Immature natural killer cell (primary cell): Measurements from ENCODE around the gene TES. TPM values are rescaled to one million over a fixed set of nuclear protein-coding genes. Genes with fewer than 3 reads are reported as not detected.

Source experiments
- DNase-seq, 3 donors: peaks; one replicate each; pipeline ENCODE4 v3.0.0; 2022; ENCODE audit warnings: mixed read lengths in 1 of 3
- H3K27ac Mint-ChIP-seq, 6 donors: one replicate each; pipeline ENCODE4 v1.8.0; 2020; ENCODE audit warnings: mixed read lengths in 6 of 6, mild to moderate bottlenecking in 5 of 6, inconsistent platforms in 4 of 6, moderate library complexity in 3 of 6
- H3K27me3 Mint-ChIP-seq, 3 donors: one replicate each; pipeline ENCODE4 v1.8.0; 2020 to 2021; ENCODE audit warnings: low read depth in 3 of 3, mild to moderate bottlenecking in 3 of 3, mixed read lengths in 3 of 3, moderate library complexity in 3 of 3, inconsistent platforms in 1 of 3
- H3K36me3 Mint-ChIP-seq, 3 donors: one replicate each; pipeline ENCODE4 v1.8.0; 2020; ENCODE audit warnings: mixed read lengths in 3 of 3, inconsistent platforms in 2 of 3, mild to moderate bottlenecking in 2 of 3
- H3K4me1 Mint-ChIP-seq, 2 donors: one replicate each; pipeline ENCODE4 v1.8.0; 2020; ENCODE audit warnings: inconsistent platforms in 2 of 2, mild to moderate bottlenecking in 2 of 2, mixed read lengths in 2 of 2, moderate library complexity in 1 of 2
- H3K4me3 Mint-ChIP-seq, 5 donors: one replicate each; pipeline ENCODE4 v1.8.0; 2020; ENCODE audit warnings: mild to moderate bottlenecking in 5 of 5, mixed read lengths in 5 of 5, inconsistent platforms in 3 of 5, moderate library complexity in 3 of 5
- H3K9me3 Mint-ChIP-seq, 6 donors: one replicate each; pipeline ENCODE4 v1.8.0; 2020; ENCODE audit warnings: mild to moderate bottlenecking in 6 of 6, mixed read lengths in 6 of 6, inconsistent platforms in 4 of 6, moderate library complexity in 3 of 6
- polyA plus RNA-seq, 3 donors: library from polyadenylated mRNA; unstranded; fragments of 300-500 nt; fragmentation: Illumina TruSeq; gene quantifications; one replicate each; pipeline ENCODE4 v1.2.3, GENCODE V29; 2021

TES gene
- polyA plus RNA-seq, 3 donors from 2014 or later, result 235 to 402 (median 325) TPM

DNA sequence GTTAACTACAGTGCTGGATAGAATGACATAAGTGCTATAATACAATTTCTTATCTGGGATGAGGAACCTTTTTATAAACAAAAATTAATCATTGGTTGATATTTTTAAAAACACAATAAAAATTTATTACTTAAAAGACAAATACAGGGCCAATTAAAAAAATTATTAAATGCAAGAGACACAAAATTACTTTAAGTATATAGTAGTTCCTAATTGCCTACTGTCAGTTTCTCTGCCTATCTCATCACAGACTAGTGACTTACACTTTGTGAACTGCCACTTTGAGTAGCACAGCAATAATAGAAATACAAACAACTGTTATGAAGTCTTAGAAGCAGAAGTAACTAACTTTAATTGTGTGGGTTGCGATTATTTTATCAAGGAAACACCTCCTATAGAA, 8.4 kb downstream of the TES start:
- no peak for DNase-seq
- H3K27me3 Mint-ChIP-seq, result peaks cover 0 to 3% (median 0%) of the 10 kb centered on the region in 3 donors
- peak overlapping the region; percentile 61 to 77 (median 69) for H3K4me3 Mint-ChIP-seq
- no peaks in the 10 kb centered on the region for H3K36me3 Mint-ChIP-seq
- H3K4me1 Mint-ChIP-seq, result peaks cover 93 to 100% of the 10 kb centered on the region in 2 donors
- peak overlapping the region; percentile 81 to 98 (median 86) for H3K27ac Mint-ChIP-seq
- no peaks in the 10 kb centered on the region for H3K9me3 Mint-ChIP-seq

DNA sequence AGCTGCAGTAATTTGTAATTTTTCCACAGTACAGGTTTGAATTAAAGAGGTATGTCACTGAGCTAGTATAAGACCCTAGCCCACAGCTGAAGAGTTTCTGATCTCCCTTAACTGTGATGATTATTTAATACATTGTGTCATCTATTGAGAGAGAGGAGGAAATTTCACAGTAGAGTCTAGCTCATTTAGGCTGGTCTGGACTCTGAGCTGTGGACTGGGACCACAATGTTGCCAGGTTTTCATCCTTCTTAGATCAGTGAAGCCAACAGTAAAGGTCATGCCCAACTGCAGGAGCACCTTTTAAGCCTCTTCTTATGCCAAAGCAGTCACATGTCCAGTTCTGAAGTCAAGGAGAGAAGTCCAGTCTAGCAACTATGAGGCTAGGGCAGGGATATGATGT, 8.9 kb downstream of the TES start:
- Mint-ChIP-seq H3K4me3 (peak overlapping the region; percentile 61 to 77 (median 69)), H3K27me3 (peaks cover 0 to 3% (median 0%) of the 10 kb centered on the region in 3 donors), H3K4me1 (peaks cover 93 to 100% of the 10 kb centered on the region in 2 donors), H3K36me3 (no peaks in the 10 kb centered on the region), H3K9me3 (no peaks in the 10 kb centered on the region), H3K27ac (peak overlapping the region; percentile 81 to 98 (median 86))
- DNase-seq, result no peak

DNA sequence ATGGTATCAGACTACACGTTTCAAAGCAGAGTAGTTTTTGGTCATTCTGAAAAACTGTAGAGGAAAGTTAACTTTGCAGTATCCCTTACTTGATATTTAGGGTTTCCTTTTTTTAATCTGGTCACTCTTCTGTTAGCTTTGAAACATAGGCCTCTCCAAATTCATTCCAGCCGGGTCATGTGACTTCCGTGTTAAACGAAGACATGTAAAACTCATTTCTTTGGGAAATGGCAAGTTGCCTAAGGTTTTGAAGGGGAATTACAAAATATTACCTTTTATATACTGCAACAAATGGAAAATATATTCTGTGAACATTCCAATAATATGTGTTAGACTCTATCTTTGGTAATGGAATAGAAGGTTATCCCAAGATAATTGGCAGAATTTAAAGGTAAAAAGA, 9.5 kb downstream of the TES start:
- H3K4me3 Mint-ChIP-seq, result peak overlapping the region; percentile 61 to 77 (median 69)
- H3K27ac Mint-ChIP-seq, result peak overlapping the region; percentile 81 to 98 (median 86)
- peaks cover 93 to 100% of the 10 kb centered on the region in 2 donors for H3K4me1 Mint-ChIP-seq
- H3K36me3 Mint-ChIP-seq, result no peaks in the 10 kb centered on the region
- no peaks in the 10 kb centered on the region for H3K9me3 Mint-ChIP-seq
- peaks cover 0 to 3% (median under 1%) of the 10 kb centered on the region in 3 donors for H3K27me3 Mint-ChIP-seq
- DNase-seq, result no peak

DNA sequence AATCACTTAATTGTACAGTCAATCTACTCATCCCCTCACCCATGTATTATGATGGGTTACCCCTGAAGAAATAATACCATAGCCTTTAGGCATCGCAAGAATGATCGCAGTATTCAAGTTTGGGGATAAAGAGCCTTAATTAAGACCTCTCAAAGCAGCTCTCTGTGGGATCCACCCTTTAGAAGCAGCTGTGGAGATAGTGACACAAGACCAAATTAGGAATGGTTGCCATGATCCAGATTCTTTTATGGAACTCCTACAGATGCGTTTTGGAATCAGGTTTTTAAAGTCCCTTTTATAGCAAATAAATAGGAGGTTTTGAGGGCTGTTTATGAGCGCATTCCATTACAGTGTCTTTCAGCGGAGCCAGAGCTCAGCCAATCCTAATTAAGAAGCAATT, 12.2 kb downstream of the TES start:
- H3K27me3 Mint-ChIP-seq, result peaks cover 0 to 3% (median 1%) of the 10 kb centered on the region in 3 donors
- H3K9me3 Mint-ChIP-seq, result no peaks in the 10 kb centered on the region
- H3K4me1 Mint-ChIP-seq, result peaks cover 94 to 100% of the 10 kb centered on the region in 2 donors
- H3K4me3 Mint-ChIP-seq, result peak overlapping the region in 4 of 5 donors; percentile 9 to 70 (median 62)
- no peaks in the 10 kb centered on the region for H3K36me3 Mint-ChIP-seq
- DNase-seq, result no peak
- H3K27ac Mint-ChIP-seq, result peak overlapping the region; percentile 26 to 90 (median 77)

DNA sequence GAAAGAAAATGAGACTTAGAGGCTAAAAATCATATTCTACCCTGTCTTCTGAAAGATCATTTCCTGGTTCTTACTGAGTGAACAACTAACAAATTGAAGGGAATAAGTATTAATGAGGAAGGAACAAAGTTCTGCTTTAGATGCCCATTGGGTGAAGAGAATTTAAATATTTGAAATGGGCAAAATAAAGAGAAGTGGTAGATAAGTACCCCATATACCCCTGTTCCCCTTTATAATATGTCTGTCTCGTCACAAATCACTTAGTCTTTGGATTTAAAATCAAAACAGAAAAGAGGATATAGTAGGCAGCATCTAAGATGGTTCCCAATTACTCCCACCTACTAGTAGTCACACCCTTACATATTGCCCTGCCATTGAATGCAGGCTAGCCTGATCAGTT, 13.2 kb downstream of the TES start:
- peak overlapping the region; percentile 54 to 84 (median 64) for H3K4me3 Mint-ChIP-seq
- peaks cover 0 to 3% (median 1%) of the 10 kb centered on the region in 3 donors for H3K27me3 Mint-ChIP-seq

DNA sequence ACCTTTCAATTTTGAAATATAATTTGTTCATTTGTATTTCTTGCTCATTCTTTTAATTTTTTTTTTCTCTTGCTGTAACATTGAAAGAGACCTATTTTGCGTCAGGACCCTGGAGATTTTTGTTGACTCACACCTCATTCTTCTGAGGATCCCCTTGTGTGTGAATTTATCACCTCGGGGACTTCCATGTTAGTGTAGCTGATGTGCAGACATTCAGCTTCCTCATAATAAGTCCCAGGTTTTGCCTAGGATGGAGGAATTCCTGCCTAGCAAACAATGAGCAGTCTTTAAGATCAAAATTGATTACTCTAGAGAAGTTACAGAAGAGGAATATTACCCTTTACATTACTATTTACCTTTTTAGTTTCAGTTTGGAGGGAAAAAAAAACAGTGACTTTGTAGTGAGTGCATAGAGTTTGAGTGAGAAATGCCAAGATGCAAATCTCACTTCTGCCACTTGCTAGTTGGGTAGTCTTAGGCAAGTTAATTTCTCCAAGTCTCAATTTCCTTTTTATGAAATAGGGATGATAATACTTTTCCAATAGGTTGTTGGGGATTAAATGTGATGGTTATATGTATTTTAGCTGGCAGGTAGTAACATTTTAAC, 14.3 kb downstream of the TES start:
- peaks cover 0 to 1% (median 1%) of the 10 kb centered on the region in 3 donors for H3K27me3 Mint-ChIP-seq
- H3K4me1 Mint-ChIP-seq, result peaks cover 92 to 100% of the 10 kb centered on the region in 2 donors
- no peaks in the 10 kb centered on the region for H3K36me3 Mint-ChIP-seq
- peak overlapping the region; percentile 60 to 94 (median 90) for H3K27ac Mint-ChIP-seq
- DNase-seq, result peak; percentile 35 to 53 (median 47)
- peak overlapping the region; percentile 61 to 84 (median 78) for H3K4me3 Mint-ChIP-seq
- no peaks in the 10 kb centered on the region for H3K9me3 Mint-ChIP-seq

More for the DNA sequence above, 13.2 kb downstream of the TES start:
- no peak for DNase-seq
- Mint-ChIP-seq H3K9me3 (no peaks in the 10 kb centered on the region), H3K4me1 (peaks cover 93 to 100% of the 10 kb centered on the region in 2 donors), H3K36me3 (no peaks in the 10 kb centered on the region), H3K27ac (peak overlapping the region; percentile 60 to 94 (median 90))

DNA sequence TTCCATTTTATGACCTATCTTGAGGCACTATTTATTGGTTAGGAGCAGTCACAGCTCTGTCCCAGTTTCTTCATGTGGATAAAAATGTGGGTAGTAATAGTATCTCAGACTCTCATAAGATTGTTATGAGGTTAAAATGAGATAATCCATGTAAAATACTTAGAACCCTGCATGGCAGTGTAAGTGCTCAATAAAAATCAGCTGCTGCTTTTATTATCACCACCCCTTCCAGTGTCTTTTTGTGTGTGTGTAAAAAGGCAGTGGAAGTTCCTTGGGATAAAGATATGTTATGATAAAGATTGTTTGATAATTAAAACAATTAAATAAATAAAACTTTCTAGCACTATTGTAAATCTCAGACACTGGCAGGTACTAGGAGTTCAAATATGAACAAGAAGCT, 15.5 kb downstream of the TES start:
- H3K4me1 Mint-ChIP-seq, result peaks cover 92 to 100% of the 10 kb centered on the region in 2 donors
- H3K27ac Mint-ChIP-seq, result peak overlapping the region; percentile 50 to 94 (median 90)
- H3K4me3 Mint-ChIP-seq, result peak overlapping the region; percentile 61 to 84 (median 70)
- H3K9me3 Mint-ChIP-seq, result no peaks in the 10 kb centered on the region
- H3K27me3 Mint-ChIP-seq, result peaks cover 0 to 4% (median 1%) of the 10 kb centered on the region in 3 donors
- no peak for DNase-seq
- H3K36me3 Mint-ChIP-seq, result no peaks in the 10 kb centered on the region

DNA sequence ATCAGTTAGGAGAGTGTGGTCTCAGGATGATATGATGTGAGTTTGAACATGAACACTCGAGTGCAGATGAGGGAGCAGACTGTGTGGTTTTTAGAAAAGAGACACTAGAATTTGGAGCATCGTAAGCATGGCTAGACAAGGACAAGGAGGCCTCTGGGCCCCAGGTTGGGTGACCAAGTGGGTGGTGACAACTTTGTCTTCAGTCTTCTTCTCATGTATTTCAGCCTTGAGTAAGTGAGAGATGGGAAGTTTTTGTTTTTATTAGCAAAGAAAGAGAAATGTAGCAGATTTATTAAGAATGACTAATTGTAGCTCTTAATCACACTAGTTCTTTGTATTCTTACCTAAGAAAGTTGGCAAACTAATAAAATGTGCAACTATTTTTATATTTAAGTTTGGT, 16.3 kb downstream of the TES start:
- H3K9me3 Mint-ChIP-seq, result no peaks in the 10 kb centered on the region
- peak overlapping the region; percentile 34 to 84 (median 69) for H3K4me3 Mint-ChIP-seq
- peaks cover 94 to 100% of the 10 kb centered on the region in 2 donors for H3K4me1 Mint-ChIP-seq
- DNase-seq, result no peak
- H3K36me3 Mint-ChIP-seq, result no peaks in the 10 kb centered on the region
- peaks cover 0 to 4% (median 0%) of the 10 kb centered on the region in 3 donors for H3K27me3 Mint-ChIP-seq
- peak overlapping the region; percentile 50 to 94 (median 88) for H3K27ac Mint-ChIP-seq

DNA sequence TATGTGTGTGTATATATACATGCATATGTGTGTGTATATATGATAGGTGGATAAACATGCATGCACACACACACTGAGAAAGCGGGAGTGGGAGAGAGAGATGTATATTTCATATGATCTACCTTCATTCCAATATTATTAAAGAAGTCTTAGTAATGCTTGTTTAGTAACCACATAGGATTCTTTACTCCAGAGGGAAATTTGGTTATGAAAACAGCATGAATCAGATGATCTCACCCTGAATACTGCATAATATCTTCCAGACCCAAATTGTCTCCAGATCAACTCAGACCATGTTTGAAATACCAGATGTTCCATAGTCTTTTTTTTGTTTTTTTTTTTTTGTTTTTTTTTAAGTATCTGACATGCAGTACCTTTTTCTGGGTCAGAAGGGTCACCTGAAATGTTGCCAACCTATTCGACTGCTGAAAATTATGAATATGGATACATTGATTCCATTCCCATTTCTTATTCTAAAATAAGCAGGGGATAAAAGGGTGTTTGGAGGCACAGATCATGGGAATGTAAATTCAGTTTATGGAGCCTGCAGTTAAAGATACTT, 17.4 kb downstream of the TES start:
- DNase-seq, result no peak
- Mint-ChIP-seq H3K27ac (peak overlapping the region in 5 of 6 donors; percentile 57 to 90 (median 64)), H3K4me1 (peaks cover 94 to 100% of the 10 kb centered on the region in 2 donors), H3K27me3 (peaks cover 0 to 4% (median 0%) of the 10 kb centered on the region in 3 donors), H3K9me3 (no peaks in the 10 kb centered on the region), H3K4me3 (peak overlapping the region in 3 of 5 donors; percentile 9 to 34 (median 32)), H3K36me3 (no peaks in the 10 kb centered on the region)

DNA sequence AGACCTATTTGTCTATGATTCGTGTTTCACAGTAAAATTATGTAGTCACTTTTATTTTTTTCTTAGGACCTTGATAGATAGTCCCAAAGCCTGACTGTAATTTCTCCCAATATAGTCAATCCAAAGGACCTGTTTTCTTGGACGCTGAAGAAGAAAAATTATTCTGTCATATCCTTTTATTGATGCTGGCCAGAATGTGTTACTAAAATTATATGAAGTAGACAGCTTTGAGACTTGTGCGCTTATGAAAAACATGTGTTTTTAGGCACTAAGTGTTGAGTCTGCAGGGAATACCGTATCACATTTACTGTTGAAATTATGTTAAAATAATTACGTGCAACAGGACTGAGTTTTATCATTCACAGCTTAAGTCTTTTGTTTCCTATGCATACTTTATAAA, 17.9 kb downstream of the TES start:
- peak overlapping the region in 1 of 5 donors; percentile 32 for H3K4me3 Mint-ChIP-seq
- H3K27ac Mint-ChIP-seq, result peak overlapping the region; percentile 28 to 90 (median 52)
- no peak for DNase-seq
- peaks cover 0 to 4% (median 0%) of the 10 kb centered on the region in 3 donors for H3K27me3 Mint-ChIP-seq
- H3K36me3 Mint-ChIP-seq, result no peaks in the 10 kb centered on the region
- no peaks in the 10 kb centered on the region for H3K9me3 Mint-ChIP-seq
- H3K4me1 Mint-ChIP-seq, result peaks cover 95 to 100% of the 10 kb centered on the region in 2 donors

DNA sequence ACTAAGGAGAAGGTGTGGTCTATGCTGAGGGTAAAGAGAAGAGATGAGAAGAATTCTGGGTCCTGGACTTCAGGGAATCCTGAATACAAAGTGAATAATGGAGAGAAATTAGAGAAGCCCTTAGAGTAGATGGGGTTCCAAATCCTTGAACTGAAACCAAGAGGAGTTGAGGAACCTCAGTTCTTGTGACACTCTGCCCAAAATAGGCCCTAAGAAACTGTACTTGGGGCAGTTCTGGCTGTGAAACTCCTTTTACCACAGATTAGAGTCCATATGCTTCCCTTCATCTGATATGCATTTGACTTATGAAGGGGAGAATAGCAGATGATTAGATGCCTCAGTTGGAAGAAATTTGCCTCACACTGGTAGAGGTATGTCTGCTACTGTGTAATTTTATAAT, 19.0 kb downstream of the TES start:
- H3K4me1 Mint-ChIP-seq, result peaks cover 94 to 100% of the 10 kb centered on the region in 2 donors
- H3K4me3 Mint-ChIP-seq, result peak overlapping the region; percentile 24 to 73 (median 65)
- peak overlapping the region; percentile 50 to 90 (median 78) for H3K27ac Mint-ChIP-seq
- peaks cover 0 to 4% (median 0%) of the 10 kb centered on the region in 3 donors for H3K27me3 Mint-ChIP-seq
- H3K36me3 Mint-ChIP-seq, result no peaks in the 10 kb centered on the region
- H3K9me3 Mint-ChIP-seq, result no peaks in the 10 kb centered on the region
- no peak for DNase-seq

DNA sequence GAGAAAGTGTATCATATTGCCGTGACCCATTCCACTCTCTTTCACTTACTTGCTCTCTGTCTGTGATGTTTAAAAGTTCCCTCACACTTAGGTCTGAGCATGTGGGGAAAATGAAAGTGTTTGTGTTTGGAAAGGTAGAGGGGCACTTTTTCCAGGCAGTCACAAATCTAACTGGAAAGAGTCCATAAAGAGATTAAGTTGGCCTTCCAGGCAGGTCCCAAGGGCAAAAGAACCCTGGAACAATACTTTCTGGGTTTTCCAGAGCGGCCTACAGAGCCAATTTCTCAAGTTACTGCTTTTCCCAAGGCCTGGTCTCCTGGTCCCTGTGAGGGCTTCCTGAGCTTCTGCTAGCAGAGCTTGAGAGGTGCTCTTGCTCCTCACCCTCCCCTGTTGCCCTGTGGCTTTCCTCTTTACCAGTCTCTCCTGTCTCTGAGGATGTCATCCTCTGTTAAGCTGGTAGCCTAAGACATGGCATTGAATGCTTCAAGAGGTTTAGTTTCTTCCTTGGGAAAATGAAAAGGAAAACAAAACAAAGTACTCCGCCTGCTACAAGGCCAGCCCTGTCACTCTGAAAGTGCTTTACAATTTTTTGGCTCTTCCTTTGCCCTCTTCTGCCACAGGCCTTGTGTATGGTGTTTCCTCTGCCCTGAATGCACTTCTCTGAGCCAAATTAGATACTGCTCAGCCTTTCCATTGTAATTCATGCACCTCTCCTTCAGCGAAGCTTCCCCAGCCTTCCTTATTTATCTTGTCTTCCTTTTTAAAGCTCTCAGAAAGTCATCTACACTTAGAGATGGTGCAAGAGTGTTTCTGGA, 20.1 kb downstream of the TES start:
- no peak for DNase-seq
- Mint-ChIP-seq H3K4me3 (peak overlapping the region; percentile 55 to 74 (median 69)), H3K4me1 (peaks cover 94 to 100% of the 10 kb centered on the region in 2 donors), H3K36me3 (no peaks in the 10 kb centered on the region), H3K27ac (peak overlapping the region; percentile 76 to 97 (median 89)), H3K9me3 (no peaks in the 10 kb centered on the region), H3K27me3 (peaks cover 0 to 3% (median 0%) of the 10 kb centered on the region in 3 donors)

DNA sequence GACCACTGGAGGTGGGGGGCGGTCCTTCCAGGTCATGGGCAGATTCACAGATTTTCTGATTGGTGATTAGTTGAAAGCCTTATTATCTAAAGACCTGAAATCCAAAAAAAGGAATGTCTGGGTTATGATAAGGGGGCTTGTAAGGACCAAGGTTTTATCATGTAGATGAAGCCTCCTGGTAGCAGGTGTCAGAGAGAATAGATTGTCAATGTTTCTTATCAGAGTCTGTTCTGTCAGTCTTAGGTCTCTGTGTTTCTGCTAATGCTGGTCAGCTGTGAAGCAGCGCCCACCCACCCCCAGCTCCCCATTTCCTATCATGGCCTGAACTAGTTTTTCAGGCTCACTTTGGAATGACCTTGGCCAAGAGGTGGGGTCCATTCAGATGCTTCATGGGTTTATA, 21.2 kb downstream of the TES start:
- Mint-ChIP-seq H3K27ac (peak overlapping the region; percentile 79 to 91 (median 81)), H3K4me1 (peaks cover 91 to 100% of the 10 kb centered on the region in 2 donors), H3K4me3 (peak overlapping the region in 4 of 5 donors; percentile 36 to 73 (median 54)), H3K9me3 (no peaks in the 10 kb centered on the region), H3K27me3 (peaks cover 0 to 3% (median 0%) of the 10 kb centered on the region in 3 donors), H3K36me3 (no peaks in the 10 kb centered on the region)
- DNase-seq, result no peak
